Osteocyte (in vitro differentiated cells): ENCODE data around the gene RABGAP1L. TPM values are rescaled to one million over a fixed set of nuclear protein-coding genes. Genes with fewer than 3 reads are reported as not detected.

Experiments
- DNase-seq: peaks from one replicate; pipeline ENCODE4 v3.0.0; 2021; ENCODE audit warnings: mixed read lengths; ENCODE audit not compliant: unreplicated experiment; ENCODE audit errors: extremely low spot score
- H3K27ac Mint-ChIP-seq: one replicate; pipeline ENCODE4 v1.8.0; 2021; ENCODE audit warnings: mild to moderate bottlenecking, mixed read lengths; ENCODE audit not compliant: unreplicated experiment
- H3K27me3 Mint-ChIP-seq: one replicate; pipeline ENCODE4 v1.8.0; 2021; ENCODE audit warnings: mixed read lengths; ENCODE audit not compliant: unreplicated experiment
- H3K36me3 Mint-ChIP-seq: one replicate; pipeline ENCODE4 v1.8.0; 2021; ENCODE audit warnings: mixed read lengths; ENCODE audit not compliant: unreplicated experiment
- H3K4me1 Mint-ChIP-seq: one replicate; pipeline ENCODE4 v1.8.0; 2021; ENCODE audit warnings: mixed read lengths; ENCODE audit not compliant: unreplicated experiment
- H3K4me3 Mint-ChIP-seq: one replicate; pipeline ENCODE4 v1.8.0; 2021; ENCODE audit warnings: mild to moderate bottlenecking, moderate library complexity, mixed read lengths; ENCODE audit not compliant: unreplicated experiment
- H3K9me3 Mint-ChIP-seq: one replicate; pipeline ENCODE4 v1.8.0; 2021; ENCODE audit warnings: mixed read lengths; ENCODE audit not compliant: unreplicated experiment
- total RNA-seq: library from RNA; stranded (reverse); gene quantifications from 2 replicates; pipeline ENCODE4 v1.2.1, GENCODE V29; 2021
- TF ChIP-seq, protein P1 (sequence below): fragments of 200-600 bp; sonication (generic); IDR thresholded peaks from 2 replicates; pipeline ENCODE4 v1.5.0; 2021; ENCODE audit warnings: antibody characterized with exemption, mild to moderate bottlenecking, moderate library complexity

The RABGAP1L gene
- total RNA-seq, 1 donor from 2014 or later, result 29.3 TPM

DNA sequence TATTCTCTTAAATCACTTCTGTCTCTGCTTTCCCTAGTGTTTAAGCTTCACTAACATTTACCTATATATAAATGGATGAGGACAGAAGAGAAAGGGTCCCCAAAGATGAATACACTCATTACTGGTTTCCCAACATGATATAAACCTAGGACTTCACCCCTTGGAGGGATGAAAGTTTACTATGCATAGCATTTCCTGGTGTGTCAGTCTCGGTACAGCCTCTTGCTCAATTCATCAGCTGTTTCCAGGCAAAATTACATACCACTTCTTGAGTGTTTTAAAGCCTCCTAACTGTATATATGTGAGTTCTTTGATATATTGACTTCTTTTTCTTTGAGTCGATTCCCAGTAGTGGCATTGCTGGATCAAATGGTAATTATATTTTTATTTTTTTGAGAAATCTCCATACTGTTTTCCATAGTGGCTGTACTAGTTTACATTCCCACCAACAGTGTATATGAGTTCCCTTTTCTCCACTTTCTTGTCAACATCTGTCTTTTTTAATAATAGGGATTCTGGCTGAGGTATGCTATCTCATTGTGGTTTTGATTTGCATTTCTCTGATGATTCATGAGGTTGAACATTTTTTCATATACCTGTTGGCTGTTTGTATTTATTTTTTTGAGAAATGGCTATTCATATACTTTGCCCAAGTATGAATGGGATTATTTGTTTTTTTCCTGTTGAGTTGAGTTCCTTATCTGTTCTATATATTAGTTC is 581.1 kb downstream of the RABGAP1L start:
- Mint-ChIP-seq H3K27me3 (no peaks in the 10 kb centered on the region), H3K4me1 (no peaks in the 10 kb centered on the region), H3K9me3 (no peaks in the 10 kb centered on the region), H3K27ac (no peak overlapping the region), H3K4me3 (no peak overlapping the region), H3K36me3 (no peaks in the 10 kb centered on the region)
- TF ChIP-seq, protein P1, sequence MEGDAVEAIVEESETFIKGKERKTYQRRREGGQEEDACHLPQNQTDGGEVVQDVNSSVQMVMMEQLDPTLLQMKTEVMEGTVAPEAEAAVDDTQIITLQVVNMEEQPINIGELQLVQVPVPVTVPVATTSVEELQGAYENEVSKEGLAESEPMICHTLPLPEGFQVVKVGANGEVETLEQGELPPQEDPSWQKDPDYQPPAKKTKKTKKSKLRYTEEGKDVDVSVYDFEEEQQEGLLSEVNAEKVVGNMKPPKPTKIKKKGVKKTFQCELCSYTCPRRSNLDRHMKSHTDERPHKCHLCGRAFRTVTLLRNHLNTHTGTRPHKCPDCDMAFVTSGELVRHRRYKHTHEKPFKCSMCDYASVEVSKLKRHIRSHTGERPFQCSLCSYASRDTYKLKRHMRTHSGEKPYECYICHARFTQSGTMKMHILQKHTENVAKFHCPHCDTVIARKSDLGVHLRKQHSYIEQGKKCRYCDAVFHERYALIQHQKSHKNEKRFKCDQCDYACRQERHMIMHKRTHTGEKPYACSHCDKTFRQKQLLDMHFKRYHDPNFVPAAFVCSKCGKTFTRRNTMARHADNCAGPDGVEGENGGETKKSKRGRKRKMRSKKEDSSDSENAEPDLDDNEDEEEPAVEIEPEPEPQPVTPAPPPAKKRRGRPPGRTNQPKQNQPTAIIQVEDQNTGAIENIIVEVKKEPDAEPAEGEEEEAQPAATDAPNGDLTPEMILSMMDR, result no peak
- no peak for DNase-seq

GRCh38 chr1:174742805-174743653 is 583.7 kb downstream of the RABGAP1L start:
- H3K27me3 Mint-ChIP-seq, result no peaks in the 10 kb centered on the region
- H3K9me3 Mint-ChIP-seq, result no peaks in the 10 kb centered on the region
- no peak for DNase-seq
- H3K27ac Mint-ChIP-seq, result no peak overlapping the region
- H3K4me3 Mint-ChIP-seq, result no peak overlapping the region
- H3K36me3 Mint-ChIP-seq, result no peaks in the 10 kb centered on the region
- TF ChIP-seq, protein P1, result no peak
- no peaks in the 10 kb centered on the region for H3K4me1 Mint-ChIP-seq

- Mint-ChIP-seq H3K27ac (no peak overlapping the region), H3K27me3 (no peaks in the 10 kb centered on the region), H3K36me3 (no peaks in the 10 kb centered on the region), H3K4me3 (no peak overlapping the region), H3K9me3 (no peaks in the 10 kb centered on the region), H3K4me1 (no peaks in the 10 kb centered on the region)
- no peak for DNase-seq
- TF ChIP-seq, protein P1, result peak; percentile 68
Observed at GRCh38 chr1:174743654-174744561, 584.6 kb downstream of the RABGAP1L start.

GRCh38 chr1:174744886-174745285 is 585.6 kb downstream of the RABGAP1L start:
- Mint-ChIP-seq H3K36me3 (no peaks in the 10 kb centered on the region), H3K9me3 (no peaks in the 10 kb centered on the region), H3K4me1 (no peaks in the 10 kb centered on the region), H3K4me3 (no peak overlapping the region), H3K27me3 (no peaks in the 10 kb centered on the region), H3K27ac (no peak overlapping the region)
- TF ChIP-seq, protein P1, result no peak
- no peak for DNase-seq
